22Rv1 (cell line): ENCODE measurements around the gene PLD1.

ENCODE experiments used
- ZFX ChIP-seq: fragments of 450-650 bp; IDR thresholded peaks from 2 replicates; pipeline ENCODE4 v1.6.1; 2017; ENCODE audit warnings: antibody characterized with exemption, borderline replicate concordance
- TF ChIP-seq, protein P1 (sequence below): fragments of 450-650 bp; IDR thresholded peaks from 2 replicates; pipeline ENCODE4 v1.5.1; 2017; ENCODE audit warnings: mild to moderate bottlenecking

- TF ChIP-seq, protein P1, sequence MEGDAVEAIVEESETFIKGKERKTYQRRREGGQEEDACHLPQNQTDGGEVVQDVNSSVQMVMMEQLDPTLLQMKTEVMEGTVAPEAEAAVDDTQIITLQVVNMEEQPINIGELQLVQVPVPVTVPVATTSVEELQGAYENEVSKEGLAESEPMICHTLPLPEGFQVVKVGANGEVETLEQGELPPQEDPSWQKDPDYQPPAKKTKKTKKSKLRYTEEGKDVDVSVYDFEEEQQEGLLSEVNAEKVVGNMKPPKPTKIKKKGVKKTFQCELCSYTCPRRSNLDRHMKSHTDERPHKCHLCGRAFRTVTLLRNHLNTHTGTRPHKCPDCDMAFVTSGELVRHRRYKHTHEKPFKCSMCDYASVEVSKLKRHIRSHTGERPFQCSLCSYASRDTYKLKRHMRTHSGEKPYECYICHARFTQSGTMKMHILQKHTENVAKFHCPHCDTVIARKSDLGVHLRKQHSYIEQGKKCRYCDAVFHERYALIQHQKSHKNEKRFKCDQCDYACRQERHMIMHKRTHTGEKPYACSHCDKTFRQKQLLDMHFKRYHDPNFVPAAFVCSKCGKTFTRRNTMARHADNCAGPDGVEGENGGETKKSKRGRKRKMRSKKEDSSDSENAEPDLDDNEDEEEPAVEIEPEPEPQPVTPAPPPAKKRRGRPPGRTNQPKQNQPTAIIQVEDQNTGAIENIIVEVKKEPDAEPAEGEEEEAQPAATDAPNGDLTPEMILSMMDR = no peak
- TF ChIP-seq ZFX = no peak
Measured at GRCh38 chr3:171684221-171684620, 126.1 kb downstream of the PLD1 start.
